Muscle of arm (tissue), 12 donors: ENCODE results near the gene RBMS3. TPM values are rescaled to one million over a fixed set of nuclear protein-coding genes. Genes with fewer than 3 reads are reported as not detected.

ENCODE experiments used
- DNase-seq: peaks from one replicate; pipeline ENCODE4 v3.0.0-alpha.2; 2013
- polyA plus RNA-seq, 12 donors: library from polyadenylated mRNA; unstranded; fragments of 120-200 nt; gene quantifications; one replicate each; pipeline ENCODE4 v1.2.1, GENCODE V29; 2013; ENCODE audit not compliant: insufficient read length in 12 of 12

The RBMS3 gene
- polyA plus RNA-seq, 12 donors: 27.1 to 56.7 (median 31.2) TPM; not detected in 1

DNA sequence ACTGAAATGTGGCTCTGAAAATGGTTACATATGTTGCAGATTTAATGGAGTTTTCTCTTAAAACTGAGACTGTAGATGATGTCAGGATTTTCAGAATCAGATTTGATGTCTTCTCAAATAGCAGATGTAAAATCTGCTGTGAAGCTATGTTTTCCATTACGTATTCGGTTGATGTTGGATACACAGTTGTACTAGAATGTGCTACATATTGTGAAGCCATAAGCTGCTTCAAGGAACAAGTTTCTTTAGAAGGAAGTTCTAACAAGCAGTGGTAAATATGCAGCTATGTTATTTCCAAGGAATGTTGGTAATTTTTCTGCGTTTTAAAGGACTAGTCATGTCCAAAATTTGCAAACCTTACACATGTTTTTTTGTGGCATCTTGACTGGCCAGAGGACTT is 197.7 kb downstream of the RBMS3 start:
- DNase-seq: peak; percentile 25

- DNase-seq: no peak
Observed at GRCh38 chr3:29481249-29481648, 200.4 kb downstream of the RBMS3 start.

GRCh38 chr3:29481969-29482767 is 201.3 kb downstream of the RBMS3 start:
- DNase-seq: no peak

DNA sequence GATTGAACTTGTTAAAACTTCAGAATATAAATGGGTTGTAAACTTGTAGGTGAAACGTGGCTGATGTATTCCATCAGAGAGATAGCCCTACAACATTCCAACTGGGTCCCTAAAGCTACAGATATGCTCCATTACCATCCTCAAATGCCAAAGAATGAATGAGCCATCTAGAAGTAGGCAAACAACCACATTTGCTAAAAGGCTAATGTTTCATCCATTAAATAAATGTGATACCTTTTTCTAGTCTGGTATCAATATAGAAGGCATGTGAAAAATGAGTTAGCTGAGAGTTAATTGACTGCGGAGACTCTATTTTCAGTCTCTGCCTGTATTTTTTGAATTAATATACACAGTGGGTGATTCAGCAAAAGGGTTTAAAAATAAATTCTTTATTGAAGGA is 203.8 kb downstream of the RBMS3 start:
- DNase-seq: no peak

DNA sequence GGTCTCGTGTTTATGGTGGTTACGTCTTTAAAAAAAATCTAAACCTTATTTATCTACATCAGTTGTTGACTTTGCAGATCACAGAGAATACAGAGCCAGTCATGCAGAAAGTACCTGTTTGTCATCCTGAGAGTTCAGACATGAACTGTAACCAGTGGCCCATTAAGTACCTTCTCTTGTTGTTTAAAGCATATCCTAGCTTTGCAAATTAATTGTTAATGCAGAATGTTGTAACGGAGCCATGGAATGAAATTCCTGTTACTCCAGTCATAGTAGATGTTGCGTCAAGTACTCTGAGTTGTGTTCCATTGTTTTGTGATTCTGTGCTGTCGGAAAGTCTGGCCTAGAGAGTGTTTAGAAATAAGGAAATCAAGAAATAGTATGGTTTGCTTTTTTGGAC is 205.2 kb downstream of the RBMS3 start:
- peak; percentile 20 for DNase-seq

DNA sequence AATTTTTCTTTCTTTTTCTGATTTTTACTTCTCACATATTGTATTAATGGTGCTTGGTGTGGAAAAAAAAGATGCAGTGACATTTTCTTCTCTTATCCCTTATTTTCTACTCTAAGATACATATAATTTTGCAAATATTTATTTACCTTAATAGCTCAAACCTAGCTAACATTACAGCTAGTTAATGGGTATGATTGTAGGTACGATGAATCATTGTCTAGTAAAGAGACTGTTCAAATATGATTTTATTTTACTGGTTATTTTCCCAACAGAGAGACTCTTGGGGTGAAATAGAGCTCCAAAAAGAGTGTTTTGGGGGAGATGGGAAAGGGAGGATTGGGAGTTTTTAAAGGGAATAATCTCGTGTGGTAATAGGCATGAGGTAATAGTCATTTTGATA is 206.0 kb downstream of the RBMS3 start:
- no peak for DNase-seq

- DNase-seq: no peak
Observed at GRCh38 chr3:29488922-29489321, 208.1 kb downstream of the RBMS3 start.

DNA sequence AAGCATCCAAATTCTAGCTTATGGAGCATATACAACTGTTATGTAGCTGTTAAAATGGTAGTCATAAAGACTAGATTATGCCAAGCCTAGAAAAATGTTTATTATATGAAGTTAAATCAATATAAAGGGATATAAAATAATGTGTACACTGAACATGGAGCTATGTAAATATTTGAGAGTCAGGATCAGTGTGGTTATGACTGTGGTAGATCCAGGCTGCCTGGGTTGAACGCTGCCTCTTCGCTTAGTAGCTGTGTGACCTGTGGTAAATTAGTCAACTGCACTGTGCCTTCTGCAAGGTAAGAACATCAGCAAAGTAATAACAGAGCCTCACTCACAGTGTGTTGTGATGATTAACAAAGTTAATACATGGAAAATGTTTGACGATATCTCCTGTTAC is 212.2 kb downstream of the RBMS3 start:
- no peak for DNase-seq

DNA sequence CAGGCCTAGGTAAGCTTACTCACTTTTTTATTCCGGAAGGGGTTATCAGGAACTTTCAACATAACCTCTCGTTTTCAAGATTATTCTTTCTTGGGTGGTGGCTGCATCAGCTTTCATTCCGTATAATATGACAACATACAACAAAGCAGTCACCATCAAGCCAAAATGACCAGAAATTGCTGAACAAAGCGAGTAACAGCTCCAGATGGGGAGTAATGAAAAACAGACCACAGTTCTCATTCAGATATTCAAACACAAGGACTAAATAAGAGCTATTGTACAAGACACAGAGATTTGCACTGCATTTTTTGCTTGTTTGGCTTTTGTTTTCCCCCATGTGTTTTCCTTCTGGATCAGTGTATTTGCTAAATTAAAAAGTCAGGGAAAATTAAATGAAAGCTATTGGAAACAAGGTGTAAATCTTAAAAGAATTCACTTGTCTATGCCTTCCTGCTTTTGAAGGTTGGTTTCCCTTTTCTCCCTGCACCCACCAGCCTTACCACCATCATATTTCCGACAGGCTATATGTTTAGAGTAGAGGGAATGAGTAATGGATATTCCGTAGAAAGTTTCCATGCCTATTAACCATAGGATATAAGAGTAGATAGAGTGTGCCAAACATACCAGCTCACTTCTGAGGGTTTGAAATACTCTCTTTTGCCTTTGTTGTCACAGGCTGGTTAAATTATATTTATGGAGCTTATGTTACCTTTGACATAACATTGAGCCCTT is 213.6 kb downstream of the RBMS3 start:
- DNase-seq: peak; percentile 81

- DNase-seq: no peak
Observed at GRCh38 chr3:29497282-29497681, 216.4 kb downstream of the RBMS3 start.

DNA sequence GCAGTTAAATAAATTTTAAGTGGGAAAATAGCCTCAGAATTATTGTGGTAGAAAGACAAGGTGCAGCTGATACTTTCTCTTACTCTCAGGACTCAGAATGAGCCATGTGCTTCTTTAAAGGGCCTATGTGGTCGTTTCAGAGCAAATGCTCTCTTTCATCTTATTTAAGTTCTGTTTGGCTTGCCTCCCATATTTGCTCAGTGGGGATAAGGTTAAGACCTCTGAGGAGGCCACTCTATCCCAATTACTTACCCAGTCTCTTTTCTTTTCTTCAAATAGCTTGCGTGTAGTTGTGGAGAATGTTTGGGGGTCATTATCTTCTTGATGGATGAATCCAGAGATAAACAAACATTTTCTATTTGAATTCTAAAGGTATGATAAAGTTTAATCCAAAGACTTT is 221.9 kb downstream of the RBMS3 start:
- no peak for DNase-seq

GRCh38 chr3:29503314-29503713 is 222.4 kb downstream of the RBMS3 start:
- no peak for DNase-seq

GRCh38 chr3:29503958-29504357 is 223.1 kb downstream of the RBMS3 start:
- DNase-seq: peak; percentile 77

DNA sequence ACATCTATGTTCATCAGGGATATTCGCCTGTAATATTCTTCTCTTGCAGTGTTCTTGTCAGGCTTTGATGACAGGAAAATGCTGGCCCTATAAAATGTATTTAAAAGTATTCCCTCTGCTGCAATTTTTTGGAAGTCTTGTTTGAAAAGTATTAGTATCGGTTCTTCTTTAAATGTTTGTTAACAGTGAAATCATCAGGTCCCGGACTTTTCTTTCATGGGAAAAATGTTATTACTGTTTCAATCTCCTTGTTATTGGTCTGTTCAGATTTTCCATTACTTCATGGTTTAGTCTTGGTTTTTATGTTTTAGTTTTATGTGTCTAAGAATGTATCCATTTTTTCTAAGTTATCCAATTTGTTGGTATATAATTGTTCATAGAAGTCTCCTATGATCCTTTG is 225.6 kb downstream of the RBMS3 start:
- DNase-seq: no peak

GRCh38 chr3:29511701-29512100 is 230.8 kb downstream of the RBMS3 start:
- no peak for DNase-seq

DNA sequence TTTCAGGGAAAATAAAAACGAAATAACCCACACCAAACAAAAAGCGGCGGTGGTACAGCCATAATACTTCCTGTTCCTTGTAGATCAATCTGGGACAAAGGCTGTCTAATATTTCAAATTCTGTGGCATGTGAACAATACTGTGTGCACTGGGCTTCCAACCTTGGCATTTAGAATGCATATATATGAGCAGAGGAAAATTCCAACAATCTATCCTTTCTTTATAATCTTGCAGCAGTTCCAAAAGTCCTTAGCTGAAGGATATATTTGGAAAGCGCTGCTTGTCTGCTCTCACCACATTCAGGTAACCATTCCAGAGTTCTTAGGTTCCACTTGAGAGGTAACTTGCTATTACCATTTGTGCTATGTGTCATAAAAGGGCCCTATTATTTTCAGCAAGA is 231.8 kb downstream of the RBMS3 start:
- no peak for DNase-seq

- no peak for DNase-seq
Observed at GRCh38 chr3:29513236-29513635, 232.4 kb downstream of the RBMS3 start.

- DNase-seq: no peak
Observed at GRCh38 chr3:29514170-29514569, 233.3 kb downstream of the RBMS3 start.

- no peak for DNase-seq
Observed at GRCh38 chr3:29514912-29515311, 234.0 kb downstream of the RBMS3 start.

DNA sequence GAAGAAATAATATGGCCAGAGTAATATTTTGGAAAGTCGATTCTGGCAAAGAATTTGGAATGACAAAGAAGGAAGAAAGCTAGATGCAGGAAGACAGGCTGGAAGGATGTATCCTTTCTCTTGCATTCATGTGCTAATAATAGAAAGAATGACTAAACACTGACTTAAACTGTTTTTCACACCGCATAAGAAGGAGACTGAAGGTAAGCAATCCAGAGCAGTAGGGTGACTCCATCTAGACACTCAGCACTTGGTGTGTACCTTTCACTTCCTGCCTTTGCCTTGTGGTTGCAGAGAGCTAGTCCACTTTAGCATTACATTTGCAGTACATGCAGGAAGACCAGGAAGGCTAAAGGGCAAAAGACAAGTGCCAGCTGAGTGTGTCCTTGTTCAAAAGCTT is 234.6 kb downstream of the RBMS3 start:
- DNase-seq: no peak

DNA sequence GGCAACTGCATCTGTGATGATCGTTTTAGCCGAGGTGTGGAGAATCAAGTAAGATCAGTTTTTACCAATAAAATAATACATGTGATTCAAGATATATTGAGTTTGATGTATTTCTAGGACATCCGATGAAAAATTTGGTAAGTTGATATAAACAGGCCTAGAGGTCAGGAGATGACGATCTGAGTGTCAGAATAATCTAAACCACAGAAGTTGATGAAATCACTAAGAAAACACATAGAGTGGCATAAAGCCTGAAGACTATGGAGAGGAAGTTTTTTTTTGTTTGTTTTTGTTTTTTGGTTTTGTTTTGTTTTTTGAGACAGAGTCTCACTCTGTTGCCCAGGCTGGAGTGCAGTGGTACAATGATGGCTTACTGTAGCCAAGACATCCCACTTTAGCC is 235.3 kb downstream of the RBMS3 start:
- no peak for DNase-seq

DNA sequence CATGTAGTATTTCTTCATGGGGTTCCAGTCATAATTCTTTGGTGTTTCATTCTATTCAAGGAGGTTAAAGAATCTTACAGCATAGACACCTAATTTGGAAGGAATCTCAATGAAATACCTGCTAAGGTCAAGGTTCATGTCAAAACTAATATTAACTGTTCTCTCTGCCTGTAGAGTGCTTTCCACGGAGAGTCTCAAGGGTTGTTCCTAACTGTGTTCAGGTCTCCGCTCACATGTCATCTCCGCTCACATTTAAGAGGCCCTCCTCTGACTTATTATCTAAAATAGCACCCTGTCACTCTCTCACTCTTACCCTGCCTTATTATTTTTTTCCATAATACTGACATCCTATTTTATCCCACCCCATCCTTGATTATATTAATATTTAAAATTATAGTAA is 239.9 kb downstream of the RBMS3 start:
- no peak for DNase-seq

DNA sequence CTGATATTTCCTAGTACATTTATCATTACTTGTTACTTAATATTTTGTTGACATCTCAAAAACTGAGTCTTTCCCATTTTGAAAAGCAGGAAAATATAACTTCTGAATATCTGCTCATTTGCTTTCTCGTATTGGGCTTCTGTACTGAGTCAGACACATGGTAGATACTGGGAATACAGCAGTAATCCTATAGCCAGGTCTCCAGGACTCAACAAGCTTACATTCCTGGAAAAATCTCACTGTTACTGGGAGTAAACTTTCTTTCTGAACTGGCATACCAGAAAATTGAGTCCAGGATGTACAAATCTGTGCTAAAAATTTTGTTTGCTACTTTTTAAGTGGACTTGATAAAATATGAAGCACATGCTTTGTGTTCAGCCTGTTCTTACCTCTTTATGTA is 240.4 kb downstream of the RBMS3 start:
- no peak for DNase-seq

GRCh38 chr3:29521751-29522150 is 240.9 kb downstream of the RBMS3 start:
- DNase-seq: no peak
